Uterus (tissue), 2 donors: Measurements from ENCODE around the gene CNST.

Experiments
- CTCF ChIP-seq, 4 experiments: fragments of 200-600 bp in 2 of 4; fragments of 450-650 bp in 2 of 4; sonication (generic) in 2 of 4; IDR thresholded peaks; one replicate each; pipeline ENCODE4 v1.5.1; 2016 to 2019; ENCODE audit warnings: antibody characterized with exemption in 4 of 4, mild to moderate bottlenecking in 2 of 4, moderate library complexity in 1 of 4
- POLR2A ChIP-seq, 2 donors: fragments of 450-650 bp; IDR thresholded peaks; one replicate each; pipeline ENCODE4 v1.6.1; 2016; ENCODE audit warnings: antibody characterized with exemption in 2 of 2, mild to moderate bottlenecking in 1 of 2, moderate library complexity in 1 of 2

GRCh38 chr1:246592695-246593094, 26.4 kb downstream of the CNST start:
- TF ChIP-seq CTCF (IDR thresholded peaks at IDR 0.05), result no peak
- no peak for TF ChIP-seq POLR2A (IDR thresholded peaks at IDR 0.05)
